HepG2 (cell line): Measurements from ENCODE around the gene FKBP10. TPM values are rescaled to one million over a fixed set of nuclear protein-coding genes. Genes with fewer than 3 reads are reported as not detected.

ENCODE experiments used
- HDAC1 ChIP-seq: sonication (generic); formaldehyde crosslinking; IDR thresholded peaks from 2 replicates; pipeline ENCODE4 v1.5.1; 2020; ENCODE audit warnings: mild to moderate bottlenecking, missing genetic modification reagents
- JDP2 ChIP-seq: sonication (generic); formaldehyde crosslinking; IDR thresholded peaks from 2 replicates; pipeline ENCODE4 v1.8.1; 2022; ENCODE audit warnings: missing genetic modification reagents, borderline replicate concordance
- KDM6A ChIP-seq: IDR thresholded peaks from 2 replicates; pipeline ENCODE4 v1.6.1; 2016; ENCODE audit warnings: low read depth
- KLF9 ChIP-seq: IDR thresholded peaks from 2 replicates; pipeline ENCODE4 v1.6.1; 2016; ENCODE audit warnings: low read depth
- MTERF4 ChIP-seq: sonication (generic); formaldehyde crosslinking; IDR thresholded peaks from 2 replicates; pipeline ENCODE4 v1.8.0; 2023; ENCODE audit warnings: mild to moderate bottlenecking, missing genetic modification reagents
- POLR2A ChIP-seq, 2 experiments: IDR thresholded peaks; 2 replicates each; pipeline ENCODE4 v1.6.1; 2011; ENCODE audit warnings: low read depth in 2 of 2, low read length in 2 of 2, mild to moderate bottlenecking in 1 of 2, moderate library complexity in 1 of 2; ENCODE audit not compliant: insufficient read depth in 1 of 2
- POLR2G ChIP-seq: fragments of 200-400 bp; formaldehyde crosslinking; IDR thresholded peaks from 2 replicates; pipeline ENCODE4 v1.6.1; 2018; ENCODE audit warnings: mild to moderate bottlenecking, low read depth, low read length, moderate library complexity
- SMARCC2 ChIP-seq: fragments of 450-650 bp; IDR thresholded peaks from 2 replicates; pipeline ENCODE4 v1.6.1; 2017; ENCODE audit warnings: antibody characterized with exemption, mild to moderate bottlenecking
- ZNF160 ChIP-seq: sonication (generic); formaldehyde crosslinking; IDR thresholded peaks from 2 replicates; pipeline ENCODE4 v1.8.0; 2022; ENCODE audit warnings: mild to moderate bottlenecking, inconsistent platforms, missing genetic modification reagents
- ZNF652 ChIP-seq: IDR thresholded peaks from 2 replicates; pipeline ENCODE4 v1.6.1; 2016; ENCODE audit warnings: low read depth, borderline replicate concordance
- ZNF7 ChIP-seq: IDR thresholded peaks from 2 replicates; pipeline ENCODE4 v1.6.1; 2016; ENCODE audit warnings: missing biosample characterization, missing genetic modification reagents
- polyA plus RNA-seq, 8 experiments: library from polyadenylated mRNA; depleted of rRNA in 3 of 8; stranded (reverse) in 7 of 8; unstranded in 1 of 8; fragments of >200 nt; fragmentation: Illumina TruSeq in 4 of 8; extraction: Trizol in 4 of 8; gene quantifications; 2 replicates each; pipeline versions ENCODE4 v1.2.1 to v1.2.3, GENCODE V29; 2011 to 2016; ENCODE audit warnings: low read depth in 4 of 8, missing spikeins in 1 of 8, mixed read lengths in 1 of 8; ENCODE audit not compliant: insufficient read depth in 1 of 8
- total RNA-seq, 5 experiments: library from RNA; depleted of rRNA; stranded (reverse); fragments of >200 nt; fragmentation: Illumina TruSeq; extraction: Trizol; gene quantifications; 2 replicates each; pipeline ENCODE4 v1.2.3, GENCODE V29; 2016; ENCODE audit warnings: low read depth in 1 of 5
- TF ChIP-seq, protein P1 (sequence below), 2 experiments: sonication (generic) in 1 of 2; formaldehyde crosslinking in 1 of 2; IDR thresholded peaks; 2 replicates each; pipeline versions ENCODE4 v1.4.0 to v1.6.1; 2016 to 2020; ENCODE audit warnings: borderline replicate concordance in 1 of 2, low read depth in 1 of 2, mild to moderate bottlenecking in 1 of 2, missing genetic modification reagents in 1 of 2
- TF ChIP-seq, protein P2 (sequence below): sonication (generic); formaldehyde crosslinking; IDR thresholded peaks from 2 replicates; pipeline ENCODE4 v1.5.0; 2020; ENCODE audit warnings: missing genetic modification reagents, mild to moderate bottlenecking, borderline replicate concordance
- TF ChIP-seq, protein P3 (sequence below): sonication (generic); formaldehyde crosslinking; IDR thresholded peaks from 2 replicates; pipeline ENCODE4 v1.4.0; 2020; ENCODE audit warnings: missing genetic modification reagents
- TF ChIP-seq, protein P4 (sequence below): sonication (generic); formaldehyde crosslinking; IDR thresholded peaks from 2 replicates; pipeline ENCODE4 v1.4.0; 2020; ENCODE audit warnings: mild to moderate bottlenecking, missing genetic modification reagents, borderline replicate concordance
- TF ChIP-seq, protein P5 (sequence below): fragments of 450-650 bp; IDR thresholded peaks from 2 replicates; pipeline ENCODE4 v1.6.1; 2017; ENCODE audit warnings: mild to moderate bottlenecking

Gene FKBP10
- total and polyA plus RNA-seq, 2 of the 13 experiments (the other 11 are each of a cell fraction or from before 2014, with no cell fraction given): 149 to 573 TPM

DNA sequence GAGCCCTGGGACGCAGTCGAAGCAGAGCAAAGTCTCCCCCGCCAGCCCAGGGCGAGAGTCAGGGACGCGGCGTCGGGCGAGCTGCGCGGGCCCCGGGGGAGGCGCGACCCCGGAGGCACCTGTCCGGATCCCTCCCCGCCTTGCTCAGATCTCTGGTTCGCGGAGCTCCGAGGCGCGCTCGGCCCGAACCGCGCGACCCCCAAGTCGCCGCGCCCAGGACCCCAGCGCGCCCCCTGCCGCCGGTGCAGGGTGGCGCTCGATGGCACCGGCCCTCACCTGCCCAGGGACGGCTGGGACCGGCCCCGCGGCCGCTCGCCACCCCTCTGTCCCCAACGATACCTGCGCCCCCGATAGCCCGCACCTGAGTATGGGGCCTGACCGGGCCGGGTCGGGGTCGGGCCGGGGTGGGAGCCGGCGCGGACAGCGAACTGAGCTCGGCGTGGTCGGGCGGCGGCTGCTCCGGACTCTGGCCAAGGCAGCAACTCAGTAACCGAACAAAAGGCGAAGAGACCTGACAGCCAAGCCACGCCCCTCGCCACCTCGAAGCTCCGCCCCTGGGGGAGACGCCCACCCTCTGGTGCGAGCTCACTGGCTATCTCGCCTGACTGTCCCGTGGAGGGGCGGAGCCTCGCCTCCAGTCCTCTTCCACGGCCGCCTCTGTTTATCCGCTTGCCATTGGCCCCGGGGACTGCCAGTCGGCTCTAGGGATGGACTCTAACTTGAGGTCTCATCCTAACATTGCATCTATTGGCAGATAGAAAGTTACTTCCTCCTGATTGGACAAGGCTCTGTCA, 26.4 kb upstream of the FKBP10 start, which contains the start of gene JUP (continued):
- TF ChIP-seq, protein P1, sequence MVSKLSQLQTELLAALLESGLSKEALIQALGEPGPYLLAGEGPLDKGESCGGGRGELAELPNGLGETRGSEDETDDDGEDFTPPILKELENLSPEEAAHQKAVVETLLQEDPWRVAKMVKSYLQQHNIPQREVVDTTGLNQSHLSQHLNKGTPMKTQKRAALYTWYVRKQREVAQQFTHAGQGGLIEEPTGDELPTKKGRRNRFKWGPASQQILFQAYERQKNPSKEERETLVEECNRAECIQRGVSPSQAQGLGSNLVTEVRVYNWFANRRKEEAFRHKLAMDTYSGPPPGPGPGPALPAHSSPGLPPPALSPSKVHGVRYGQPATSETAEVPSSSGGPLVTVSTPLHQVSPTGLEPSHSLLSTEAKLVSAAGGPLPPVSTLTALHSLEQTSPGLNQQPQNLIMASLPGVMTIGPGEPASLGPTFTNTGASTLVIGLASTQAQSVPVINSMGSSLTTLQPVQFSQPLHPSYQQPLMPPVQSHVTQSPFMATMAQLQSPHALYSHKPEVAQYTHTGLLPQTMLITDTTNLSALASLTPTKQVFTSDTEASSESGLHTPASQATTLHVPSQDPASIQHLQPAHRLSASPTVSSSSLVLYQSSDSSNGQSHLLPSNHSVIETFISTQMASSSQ (IDR thresholded peaks at IDR 0.05; ENCODE audit: low read depth): no peak
- TF ChIP-seq, protein P1 (CRISPR knock-in tag; IDR thresholded peaks at IDR 0.05; ENCODE audit: borderline replicate concordance): no peak
- no peak for TF ChIP-seq SMARCC2
- TF ChIP-seq MTERF4: 0 out of 2 replicates have a peak, but pooled peaks have one; percentile 78
- TF ChIP-seq, protein P2, sequence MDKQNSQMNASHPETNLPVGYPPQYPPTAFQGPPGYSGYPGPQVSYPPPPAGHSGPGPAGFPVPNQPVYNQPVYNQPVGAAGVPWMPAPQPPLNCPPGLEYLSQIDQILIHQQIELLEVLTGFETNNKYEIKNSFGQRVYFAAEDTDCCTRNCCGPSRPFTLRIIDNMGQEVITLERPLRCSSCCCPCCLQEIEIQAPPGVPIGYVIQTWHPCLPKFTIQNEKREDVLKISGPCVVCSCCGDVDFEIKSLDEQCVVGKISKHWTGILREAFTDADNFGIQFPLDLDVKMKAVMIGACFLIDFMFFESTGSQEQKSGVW (CRISPR knock-in tag): no peak
- TF ChIP-seq POLR2A (IDR thresholded peaks at IDR 0.05; ENCODE audit: insufficient read depth in 1 of 2, low read depth in 2 of 2, low read length in 2 of 2): peak; percentile 89 to 97
- TF ChIP-seq, protein P3, sequence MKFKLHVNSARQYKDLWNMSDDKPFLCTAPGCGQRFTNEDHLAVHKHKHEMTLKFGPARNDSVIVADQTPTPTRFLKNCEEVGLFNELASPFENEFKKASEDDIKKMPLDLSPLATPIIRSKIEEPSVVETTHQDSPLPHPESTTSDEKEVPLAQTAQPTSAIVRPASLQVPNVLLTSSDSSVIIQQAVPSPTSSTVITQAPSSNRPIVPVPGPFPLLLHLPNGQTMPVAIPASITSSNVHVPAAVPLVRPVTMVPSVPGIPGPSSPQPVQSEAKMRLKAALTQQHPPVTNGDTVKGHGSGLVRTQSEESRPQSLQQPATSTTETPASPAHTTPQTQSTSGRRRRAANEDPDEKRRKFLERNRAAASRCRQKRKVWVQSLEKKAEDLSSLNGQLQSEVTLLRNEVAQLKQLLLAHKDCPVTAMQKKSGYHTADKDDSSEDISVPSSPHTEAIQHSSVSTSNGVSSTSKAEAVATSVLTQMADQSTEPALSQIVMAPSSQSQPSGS (CRISPR knock-in tag): no peak; the same call in 1 of the 2 replicates
- TF ChIP-seq POLR2G: peak; percentile 90
- TF ChIP-seq KLF9: 0 out of 2 replicates have a peak, but pooled peaks have one; percentile 84
- TF ChIP-seq, protein P4, sequence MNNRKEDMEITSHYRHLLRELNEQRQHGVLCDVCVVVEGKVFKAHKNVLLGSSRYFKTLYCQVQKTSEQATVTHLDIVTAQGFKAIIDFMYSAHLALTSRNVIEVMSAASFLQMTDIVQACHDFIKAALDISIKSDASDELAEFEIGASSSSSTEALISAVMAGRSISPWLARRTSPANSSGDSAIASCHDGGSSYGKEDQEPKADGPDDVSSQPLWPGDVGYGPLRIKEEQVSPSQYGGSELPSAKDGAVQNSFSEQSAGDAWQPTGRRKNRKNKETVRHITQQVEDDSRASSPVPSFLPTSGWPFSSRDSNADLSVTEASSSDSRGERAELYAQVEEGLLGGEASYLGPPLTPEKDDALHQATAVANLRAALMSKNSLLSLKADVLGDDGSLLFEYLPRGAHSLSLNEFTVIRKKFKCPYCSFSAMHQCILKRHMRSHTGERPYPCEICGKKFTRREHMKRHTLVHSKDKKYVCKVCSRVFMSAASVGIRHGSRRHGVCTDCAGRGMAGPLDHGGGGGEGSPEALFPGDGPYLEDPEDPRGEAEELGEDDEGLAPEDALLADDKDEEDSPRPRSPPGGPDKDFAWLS (CRISPR knock-in tag): no peak
- TF ChIP-seq, protein P5, sequence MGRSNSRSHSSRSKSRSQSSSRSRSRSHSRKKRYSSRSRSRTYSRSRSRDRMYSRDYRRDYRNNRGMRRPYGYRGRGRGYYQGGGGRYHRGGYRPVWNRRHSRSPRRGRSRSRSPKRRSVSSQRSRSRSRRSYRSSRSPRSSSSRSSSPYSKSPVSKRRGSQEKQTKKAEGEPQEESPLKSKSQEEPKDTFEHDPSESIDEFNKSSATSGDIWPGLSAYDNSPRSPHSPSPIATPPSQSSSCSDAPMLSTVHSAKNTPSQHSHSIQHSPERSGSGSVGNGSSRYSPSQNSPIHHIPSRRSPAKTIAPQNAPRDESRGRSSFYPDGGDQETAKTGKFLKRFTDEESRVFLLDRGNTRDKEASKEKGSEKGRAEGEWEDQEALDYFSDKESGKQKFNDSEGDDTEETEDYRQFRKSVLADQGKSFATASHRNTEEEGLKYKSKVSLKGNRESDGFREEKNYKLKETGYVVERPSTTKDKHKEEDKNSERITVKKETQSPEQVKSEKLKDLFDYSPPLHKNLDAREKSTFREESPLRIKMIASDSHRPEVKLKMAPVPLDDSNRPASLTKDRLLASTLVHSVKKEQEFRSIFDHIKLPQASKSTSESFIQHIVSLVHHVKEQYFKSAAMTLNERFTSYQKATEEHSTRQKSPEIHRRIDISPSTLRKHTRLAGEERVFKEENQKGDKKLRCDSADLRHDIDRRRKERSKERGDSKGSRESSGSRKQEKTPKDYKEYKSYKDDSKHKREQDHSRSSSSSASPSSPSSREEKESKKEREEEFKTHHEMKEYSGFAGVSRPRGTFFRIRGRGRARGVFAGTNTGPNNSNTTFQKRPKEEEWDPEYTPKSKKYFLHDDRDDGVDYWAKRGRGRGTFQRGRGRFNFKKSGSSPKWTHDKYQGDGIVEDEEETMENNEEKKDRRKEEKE: no peak
- 0 out of 2 replicates have a peak, but pooled peaks have one; percentile 45 for TF ChIP-seq ZNF160
- peak; percentile 91 for TF ChIP-seq HDAC1
- TF ChIP-seq JDP2 (CRISPR knock-in tag): no peak
- no peak for TF ChIP-seq ZNF652 (CRISPR knock-in tag)
- TF ChIP-seq ZNF7 (CRISPR knock-in tag): no peak
- TF ChIP-seq KDM6A (CRISPR knock-in tag): no peak
